H9 (cell line): ENCODE data around the gene PARG. TPM values are rescaled to one million over a fixed set of nuclear protein-coding genes. Genes with fewer than 3 reads are reported as not detected.

Experiments
- DNase-seq: peaks from one replicate; pipeline ENCODE4 v3.0.0-alpha.2; 2017
- H2AFZ ChIP-seq: one replicate; pipeline ENCODE4 v1.6.1; 2013; ENCODE audit warnings: mild to moderate bottlenecking, low read length, control low read depth, moderate library complexity
- H2AK5ac ChIP-seq: 2 replicates; pipeline ENCODE4 v1.6.1; 2013; ENCODE audit warnings: low read length, control low read depth, mixed read lengths; ENCODE audit not compliant: insufficient read length
- H2BK120ac ChIP-seq: one replicate; pipeline ENCODE4 v1.6.1; 2013; ENCODE audit warnings: low read depth, mild to moderate bottlenecking, low read length, control low read depth, inconsistent platforms; ENCODE audit not compliant: poor library complexity, severe bottlenecking
- H2BK12ac ChIP-seq: 2 replicates; pipeline ENCODE4 v1.6.1; 2013; ENCODE audit warnings: low read length, control low read depth, mixed read lengths, low read depth; ENCODE audit not compliant: insufficient read length
- H2BK15ac ChIP-seq: 2 replicates; pipeline ENCODE4 v1.6.1; 2013; ENCODE audit warnings: low read depth, low read length, control low read depth
- H2BK20ac ChIP-seq: one replicate; pipeline ENCODE4 v1.6.1; 2013; ENCODE audit warnings: low read depth, mild to moderate bottlenecking, low read length, control low read depth, inconsistent platforms; ENCODE audit not compliant: poor library complexity, severe bottlenecking
- H2BK5ac ChIP-seq: 2 replicates; pipeline ENCODE4 v1.6.1; 2013; ENCODE audit warnings: low read length, control low read depth, mixed read lengths; ENCODE audit not compliant: insufficient read length
- H3K14ac ChIP-seq: 2 replicates; pipeline ENCODE4 v1.6.1; 2013; ENCODE audit warnings: low read length, control low read depth; ENCODE audit not compliant: insufficient read depth
- H3K18ac ChIP-seq: 2 replicates; pipeline ENCODE4 v1.6.1; 2013; ENCODE audit warnings: low read depth, mild to moderate bottlenecking, mixed read lengths, low read length, control low read depth; ENCODE audit not compliant: insufficient read length
- H3K23ac ChIP-seq: 2 replicates; pipeline ENCODE4 v1.6.1; 2013; ENCODE audit warnings: low read length, control low read depth, mixed read lengths, low read depth; ENCODE audit not compliant: insufficient read length
- H3K23me2 ChIP-seq: 2 replicates; pipeline ENCODE4 v1.6.1; 2013; ENCODE audit warnings: low read depth, mild to moderate bottlenecking, mixed read lengths, low read length, control low read depth; ENCODE audit not compliant: insufficient read length, poor library complexity, severe bottlenecking
- H3K27ac ChIP-seq: 2 replicates; pipeline ENCODE4 v1.5.1; 2013; ENCODE audit warnings: low read length, control low read depth, mixed read lengths, low read depth; ENCODE audit not compliant: insufficient read length
- H3K27me3 ChIP-seq: 2 replicates; pipeline ENCODE4 v1.6.1; 2013; ENCODE audit warnings: low read length, control low read depth, inconsistent platforms; ENCODE audit not compliant: insufficient read depth
- H3K4ac ChIP-seq: 2 replicates; pipeline ENCODE4 v1.6.1; 2013; ENCODE audit warnings: low read depth, mild to moderate bottlenecking, control low read depth, inconsistent platforms, low read length, moderate library complexity
- H3K4me1 ChIP-seq: 2 replicates; pipeline ENCODE4 v1.6.1; 2013; ENCODE audit warnings: low read length, control low read depth, inconsistent platforms; ENCODE audit not compliant: insufficient read depth
- H3K4me2 ChIP-seq: 2 replicates; pipeline ENCODE4 v1.6.1; 2013; ENCODE audit warnings: low read length, control low read depth, mixed read lengths; ENCODE audit not compliant: insufficient read length, insufficient read depth
- H3K56ac ChIP-seq: 2 replicates; pipeline ENCODE4 v1.6.1; 2013; ENCODE audit warnings: low read depth, mild to moderate bottlenecking, mixed read lengths, low read length, control low read depth; ENCODE audit not compliant: insufficient read length
- H3K79me1 ChIP-seq: 2 replicates; pipeline ENCODE4 v1.6.1; 2013; ENCODE audit warnings: low read depth, mild to moderate bottlenecking, moderate library complexity, low read length, control low read depth, inconsistent platforms; ENCODE audit not compliant: insufficient read depth, poor library complexity, severe bottlenecking
- H3K79me2 ChIP-seq: 2 replicates; pipeline ENCODE4 v1.6.1; 2013; ENCODE audit warnings: low read length, control low read depth, inconsistent platforms; ENCODE audit not compliant: insufficient read depth
- H3K9ac ChIP-seq: 2 replicates; pipeline ENCODE4 v1.6.1; 2013; ENCODE audit warnings: low read length, control low read depth, mixed read lengths; ENCODE audit not compliant: insufficient read length; ENCODE audit errors: extremely low read depth
- H3K9me3 ChIP-seq: one replicate; pipeline ENCODE4 v1.6.1; 2013; ENCODE audit warnings: low read depth, low read length, inconsistent platforms; ENCODE audit not compliant: control insufficient read depth
- H3T11ph ChIP-seq: one replicate; pipeline ENCODE4 v1.6.1; 2013; ENCODE audit warnings: mild to moderate bottlenecking, low read length, control low read depth, inconsistent platforms
- H4K20me1 ChIP-seq: one replicate; pipeline ENCODE4 v1.6.1; 2013; ENCODE audit not compliant: control insufficient read depth, insufficient read length, insufficient read depth
- H4K5ac ChIP-seq: 2 replicates; pipeline ENCODE4 v1.6.1; 2013; ENCODE audit warnings: low read depth, mild to moderate bottlenecking, mixed read lengths, low read length, control low read depth; ENCODE audit not compliant: insufficient read length
- H4K8ac ChIP-seq: replicated peaks from 2 replicates; pipeline ENCODE4 v1.6.1; 2013; ENCODE audit warnings: low read length, control low read depth, mixed read lengths, low read depth; ENCODE audit not compliant: insufficient read length
- H4K91ac ChIP-seq: 2 replicates; pipeline ENCODE4 v1.6.1; 2013; ENCODE audit warnings: low read depth, mild to moderate bottlenecking, moderate library complexity, mixed read lengths, low read length, control low read depth; ENCODE audit not compliant: insufficient read length
- H3K27ac Mint-ChIP-seq, 3 experiments: 2 replicates in 2 of 3; 3 replicates in 1 of 3; pipeline ENCODE4 v1.8.0; 2020 to 2021; ENCODE audit warnings: mixed read lengths in 3 of 3, mild to moderate bottlenecking in 1 of 3, moderate library complexity in 1 of 3
- H3K27me3 Mint-ChIP-seq: 2 replicates; pipeline ENCODE4 v1.8.0; 2021; ENCODE audit warnings: low read depth, mild to moderate bottlenecking, moderate library complexity, mixed read lengths
- H3K36me3 Mint-ChIP-seq, 3 experiments: 2 replicates in 2 of 3; 3 replicates in 1 of 3; pipeline ENCODE4 v1.8.0; 2020 to 2021; ENCODE audit warnings: low read depth in 3 of 3, mixed read lengths in 3 of 3; ENCODE audit not compliant: insufficient read depth in 1 of 3
- H3K4me1 Mint-ChIP-seq, 2 experiments: 2 replicates each; pipeline ENCODE4 v1.8.0; 2020; ENCODE audit warnings: mixed read lengths in 2 of 2
- H3K4me3 Mint-ChIP-seq, 2 experiments: 2 replicates in 1 of 2; 3 replicates in 1 of 2; pipeline ENCODE4 v1.8.0; 2020 to 2021; ENCODE audit warnings: mild to moderate bottlenecking in 2 of 2, mixed read lengths in 2 of 2, moderate library complexity in 1 of 2
- H3K9me3 Mint-ChIP-seq, 2 experiments: 2 replicates in 1 of 2; 3 replicates in 1 of 2; pipeline ENCODE4 v1.8.0; 2020; ENCODE audit warnings: mild to moderate bottlenecking in 2 of 2, mixed read lengths in 2 of 2, moderate library complexity in 1 of 2
- CTCF ChIP-seq: fragments of 200-600 bp; sonication (generic); conservative IDR thresholded peaks from 3 replicates; pipeline ENCODE4 v1.8.0; 2021; ENCODE audit warnings: antibody characterized with exemption, mild to moderate bottlenecking
- WGBS: extraction: QIAGEN DNeasy Blood & Tissue Kit; methylation state at CpG from one replicate; pipeline ENCODE4 v1.1.7; 2013; ENCODE audit warnings: missing lambda C conversion rate, low lambda C conversion rate, mixed read lengths; ENCODE audit not compliant: insufficient read length; ENCODE audit errors: extremely low coverage; 5-methylcytosine and 5-hydroxymethylcytosine counted together
- total RNA-seq: library from RNA; stranded (reverse); gene quantifications from 2 replicates; pipeline ENCODE4 v1.2.1, GENCODE V29; 2021

The PARG gene
- total RNA-seq, 1 experiment from 2014 or later, result 48.3 TPM

GRCh38 chr10:49803988-49804387, 137.8 kb downstream of the PARG start:
- H3K4ac ChIP-seq, result no peak overlapping the region
- Mint-ChIP-seq H3K4me3 (no peak overlapping the region), H3K27me3 (no peaks in the 10 kb centered on the region), H3K27ac (no peak overlapping the region), H3K9me3 (peaks cover 8 to 10% of the 10 kb centered on the region in 2 experiments), H3K4me1 (no peaks in the 10 kb centered on the region), H3K36me3 (peaks cover 0 to 7% (median 0%) of the 10 kb centered on the region in 3 experiments; a peak in 2 of 7 replicates)
- H3K9ac ChIP-seq, result no peak overlapping the region
- no peak for TF ChIP-seq CTCF
- H2AK5ac ChIP-seq, result no peak overlapping the region
- H2BK20ac ChIP-seq, result no peak overlapping the region
- H4K5ac ChIP-seq, result no peak overlapping the region
- H4K20me1 ChIP-seq, result no peaks in the 10 kb centered on the region
- no peak overlapping the region for H4K91ac ChIP-seq
- no peak overlapping the region for H3K23ac ChIP-seq
- H3K4me2 ChIP-seq, result no peak overlapping the region
- H3K9me3 ChIP-seq, result no peaks in the 10 kb centered on the region
- H3K56ac ChIP-seq, result no peak overlapping the region
- no peak overlapping the region for H2BK120ac ChIP-seq
- H4K8ac ChIP-seq, result no peak overlapping the region
- no CpG with 5 or more reads among the region's 2 CpGs for WGBS
- no peaks in the 10 kb centered on the region for H3K4me1 ChIP-seq
- DNase-seq, result no peak
- no peak overlapping the region for H3K18ac ChIP-seq
- H3T11ph ChIP-seq, result no peak overlapping the region
- H3K79me1 ChIP-seq, result no peaks in the 10 kb centered on the region
- no peaks in the 10 kb centered on the region for H3K23me2 ChIP-seq
- H3K79me2 ChIP-seq, result no peaks in the 10 kb centered on the region
- H3K27ac ChIP-seq, result no peak overlapping the region
- no peak overlapping the region for H2BK5ac ChIP-seq
- H2AFZ ChIP-seq, result no peak overlapping the region
- no peak overlapping the region for H2BK15ac ChIP-seq
- no peak overlapping the region for H2BK12ac ChIP-seq
- H3K27me3 ChIP-seq, result no peaks in the 10 kb centered on the region
- H3K14ac ChIP-seq, result no peak overlapping the region
